IMR-90 (cell line): Measurements from ENCODE around the gene TBC1D10B.

Experiments used
- BHLHE40 ChIP-seq: fragments of 150-350 bp; IDR thresholded peaks from 2 replicates; pipeline ENCODE4 v1.6.1; 2016; ENCODE audit warnings: mild to moderate bottlenecking, low read depth, low read length
- CEBPB ChIP-seq: IDR thresholded peaks from 2 replicates; pipeline ENCODE4 v1.6.1; 2012; ENCODE audit warnings: low read depth, low read length, improper control_type of control experiment
- CHD1 ChIP-seq: IDR thresholded peaks from 2 replicates; pipeline ENCODE4 v1.6.1; 2012; ENCODE audit warnings: low read depth, low read length, improper control_type of control experiment
- FOS ChIP-seq: fragments of 150-350 bp; IDR thresholded peaks from 2 replicates; pipeline ENCODE4 v1.6.1; 2016; ENCODE audit warnings: low read depth, low read length
- MAFK ChIP-seq: IDR thresholded peaks from 2 replicates; pipeline ENCODE4 v1.6.1; 2012; ENCODE audit warnings: low read depth, low read length, improper control_type of control experiment
- MXI1 ChIP-seq: IDR thresholded peaks from 2 replicates; pipeline ENCODE4 v1.6.1; 2012; ENCODE audit warnings: low read depth, mild to moderate bottlenecking, low read length, moderate library complexity, borderline replicate concordance
- POLR2A ChIP-seq: IDR thresholded peaks from 2 replicates; pipeline ENCODE4 v1.6.1; 2012; ENCODE audit warnings: mild to moderate bottlenecking, low read depth, low read length
- RAD21 ChIP-seq: IDR thresholded peaks from 2 replicates; pipeline ENCODE4 v1.6.1; 2012; ENCODE audit warnings: low read length, improper control_type of control experiment
- RFX5 ChIP-seq: IDR thresholded peaks from 2 replicates; pipeline ENCODE4 v1.8.0; 2012; ENCODE audit warnings: low read depth, mild to moderate bottlenecking, low read length, moderate library complexity
- TF ChIP-seq, protein P1 (sequence below): fragments of 150-350 bp; IDR thresholded peaks from 2 replicates; pipeline ENCODE4 v1.6.1; 2016; ENCODE audit warnings: low read depth, mild to moderate bottlenecking, low read length, moderate library complexity, borderline replicate concordance
- TF ChIP-seq, protein P2 (sequence below): fragments of 150-350 bp; IDR thresholded peaks from 2 replicates; pipeline ENCODE4 v1.6.1; 2017; ENCODE audit warnings: mild to moderate bottlenecking, antibody characterized with exemption, low read length, low read depth
- TF ChIP-seq, protein P3 (sequence below): conservative IDR thresholded peaks from 2 replicates; pipeline ENCODE4 v1.5.1; 2012; ENCODE audit warnings: mild to moderate bottlenecking, low read depth, low read length, improper control_type of control experiment

DNA sequence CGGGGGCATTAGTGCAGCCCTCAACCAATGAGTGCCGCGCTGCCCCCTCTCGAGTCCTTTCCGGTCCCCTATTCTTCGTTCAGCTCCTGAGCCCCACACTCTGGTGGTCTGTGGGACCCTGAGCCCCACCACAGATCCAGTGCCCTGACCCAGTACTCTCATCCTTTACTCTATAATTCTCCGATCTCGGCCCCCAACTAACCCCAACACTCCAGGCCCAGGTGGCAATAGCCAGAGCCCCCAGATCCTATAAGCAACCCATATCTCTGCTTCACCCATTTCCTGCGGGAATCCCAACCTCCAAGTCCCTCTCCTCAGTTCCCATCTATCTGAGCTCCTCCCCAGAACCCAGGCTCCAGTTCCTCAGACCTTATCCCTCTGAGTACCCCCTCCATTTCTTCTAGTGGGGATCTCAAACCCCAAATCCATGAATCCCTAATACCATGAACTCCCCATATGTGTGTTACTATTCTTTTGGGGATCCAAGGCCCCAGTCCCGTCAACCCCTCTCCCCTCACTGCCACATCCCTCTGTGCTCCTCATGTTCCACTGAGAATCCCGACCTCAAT lies 1.0 kb upstream of the TBC1D10B start:
- TF ChIP-seq, protein P1, sequence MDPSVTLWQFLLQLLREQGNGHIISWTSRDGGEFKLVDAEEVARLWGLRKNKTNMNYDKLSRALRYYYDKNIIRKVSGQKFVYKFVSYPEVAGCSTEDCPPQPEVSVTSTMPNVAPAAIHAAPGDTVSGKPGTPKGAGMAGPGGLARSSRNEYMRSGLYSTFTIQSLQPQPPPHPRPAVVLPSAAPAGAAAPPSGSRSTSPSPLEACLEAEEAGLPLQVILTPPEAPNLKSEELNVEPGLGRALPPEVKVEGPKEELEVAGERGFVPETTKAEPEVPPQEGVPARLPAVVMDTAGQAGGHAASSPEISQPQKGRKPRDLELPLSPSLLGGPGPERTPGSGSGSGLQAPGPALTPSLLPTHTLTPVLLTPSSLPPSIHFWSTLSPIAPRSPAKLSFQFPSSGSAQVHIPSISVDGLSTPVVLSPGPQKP: no peak
- TF ChIP-seq, protein P2, sequence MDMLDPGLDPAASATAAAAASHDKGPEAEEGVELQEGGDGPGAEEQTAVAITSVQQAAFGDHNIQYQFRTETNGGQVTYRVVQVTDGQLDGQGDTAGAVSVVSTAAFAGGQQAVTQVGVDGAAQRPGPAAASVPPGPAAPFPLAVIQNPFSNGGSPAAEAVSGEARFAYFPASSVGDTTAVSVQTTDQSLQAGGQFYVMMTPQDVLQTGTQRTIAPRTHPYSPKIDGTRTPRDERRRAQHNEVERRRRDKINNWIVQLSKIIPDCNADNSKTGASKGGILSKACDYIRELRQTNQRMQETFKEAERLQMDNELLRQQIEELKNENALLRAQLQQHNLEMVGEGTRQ: no peak
- TF ChIP-seq, protein P3, sequence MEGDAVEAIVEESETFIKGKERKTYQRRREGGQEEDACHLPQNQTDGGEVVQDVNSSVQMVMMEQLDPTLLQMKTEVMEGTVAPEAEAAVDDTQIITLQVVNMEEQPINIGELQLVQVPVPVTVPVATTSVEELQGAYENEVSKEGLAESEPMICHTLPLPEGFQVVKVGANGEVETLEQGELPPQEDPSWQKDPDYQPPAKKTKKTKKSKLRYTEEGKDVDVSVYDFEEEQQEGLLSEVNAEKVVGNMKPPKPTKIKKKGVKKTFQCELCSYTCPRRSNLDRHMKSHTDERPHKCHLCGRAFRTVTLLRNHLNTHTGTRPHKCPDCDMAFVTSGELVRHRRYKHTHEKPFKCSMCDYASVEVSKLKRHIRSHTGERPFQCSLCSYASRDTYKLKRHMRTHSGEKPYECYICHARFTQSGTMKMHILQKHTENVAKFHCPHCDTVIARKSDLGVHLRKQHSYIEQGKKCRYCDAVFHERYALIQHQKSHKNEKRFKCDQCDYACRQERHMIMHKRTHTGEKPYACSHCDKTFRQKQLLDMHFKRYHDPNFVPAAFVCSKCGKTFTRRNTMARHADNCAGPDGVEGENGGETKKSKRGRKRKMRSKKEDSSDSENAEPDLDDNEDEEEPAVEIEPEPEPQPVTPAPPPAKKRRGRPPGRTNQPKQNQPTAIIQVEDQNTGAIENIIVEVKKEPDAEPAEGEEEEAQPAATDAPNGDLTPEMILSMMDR: no peak
- no peak for TF ChIP-seq RFX5
- TF ChIP-seq BHLHE40: no peak
- TF ChIP-seq POLR2A: no peak
- TF ChIP-seq FOS: no peak
- no peak for TF ChIP-seq CEBPB
- TF ChIP-seq RAD21: no peak
- no peak for TF ChIP-seq MAFK
- no peak for TF ChIP-seq CHD1
- no peak for TF ChIP-seq MXI1
